Transverse colon (tissue), 4 donors: Measurements from ENCODE around the gene OPALIN. TPM values are rescaled to one million over a fixed set of nuclear protein-coding genes. Genes with fewer than 3 reads are reported as not detected.

Experiments
- DNase-seq: peaks from one replicate; pipeline ENCODE4 v3.0.0-alpha.2; 2019
- H3K27ac ChIP-seq, 4 donors: fragments of 200-600 bp; sonication (generic); 2 replicates each; pipeline ENCODE4 v1.5.1; 2016 to 2018; ENCODE audit warnings: inconsistent platforms in 4 of 4
- H3K27me3 ChIP-seq: fragments of 200-600 bp; sonication (generic); 2 replicates; pipeline ENCODE4 v1.5.1; 2017; ENCODE audit warnings: inconsistent platforms
- H3K36me3 ChIP-seq, 4 donors: fragments of 200-600 bp; sonication (generic); 2 replicates each; pipeline ENCODE4 v1.5.1; 2017 to 2019; ENCODE audit warnings: inconsistent platforms in 4 of 4
- H3K4me1 ChIP-seq, 4 donors: fragments of 200-600 bp; sonication (generic); 2 replicates each; pipeline ENCODE4 v1.5.1; 2017 to 2020; ENCODE audit warnings: inconsistent platforms in 4 of 4
- H3K4me3 ChIP-seq, 4 donors: fragments of 200-600 bp; sonication (generic); 1 replicate in 1 of 4; 2 replicates in 3 of 4; pipeline versions ENCODE4 v1.5.1 to v1.6.1; 2017 to 2019; ENCODE audit warnings: inconsistent platforms in 4 of 4
- H3K9me3 ChIP-seq, 2 donors: fragments of 200-600 bp; sonication (generic); 2 replicates each; pipeline ENCODE4 v1.5.1; 2017 to 2019; ENCODE audit warnings: inconsistent platforms in 2 of 2
- EP300 ChIP-seq: sonication (generic); formaldehyde crosslinking; IDR thresholded peaks from one replicate; pipeline ENCODE4 v1.6.1; 2017; ENCODE audit warnings: antibody characterized with exemption, low read depth
- POLR2A ChIP-seq: fragments of 450-650 bp; IDR thresholded peaks from one replicate; pipeline ENCODE4 v1.6.1; 2016; ENCODE audit warnings: antibody characterized with exemption, mild to moderate bottlenecking, moderate library complexity
- POLR2AphosphoS5 ChIP-seq, 3 donors: sonication (generic); formaldehyde crosslinking; IDR thresholded peaks; one replicate each; pipeline ENCODE4 v1.6.1; 2016; ENCODE audit warnings: antibody characterized with exemption in 3 of 3
- WGBS, 2 donors: methylation state at CpG; one replicate each; pipeline ENCODE4 v1.1.5; 2018; ENCODE audit warnings: low coverage in 1 of 2; 5-methylcytosine and 5-hydroxymethylcytosine counted together
- in situ Hi-C, 4 donors: fragments of 200-750 bp; cut with MboI; loops; one replicate each; pipeline versions ENCODE4 v1.15.0 to v1.15.1; 2017; ENCODE audit warnings: low sequenced_read_pairs in 3 of 4, low pct_ligation_motif_present in 1 of 4, low pct_unique_long_range_greater_than_20kb in 1 of 4
- intact Hi-C: fragments of 100-400 bp; cut with DNase I; formaldehyde crosslinking; loops from one replicate; pipeline ENCODE4 v1.15.1; 2023; ENCODE audit warnings: low total_unique reads
- total RNA-seq, 4 donors: library from RNA; depleted of rRNA; stranded (reverse); fragments of >200 nt; gene quantifications; one replicate each; pipeline ENCODE4 v1.1.0, GENCODE V29; 2016
- TF ChIP-seq, protein P1 (sequence below), 5 experiments: fragments of 200-600 bp in 3 of 5; fragments of 450-650 bp in 2 of 5; sonication (generic) in 3 of 5; IDR thresholded peaks; 1 replicate in 2 of 5; 2 replicates in 3 of 5; pipeline ENCODE4 v1.5.1; 2016 to 2017; ENCODE audit warnings: antibody characterized with exemption in 5 of 5, inconsistent platforms in 3 of 5, mild to moderate bottlenecking in 2 of 5, moderate library complexity in 1 of 5

The OPALIN gene
- total RNA-seq, 4 donors from 2014 or later: not detected

DNA sequence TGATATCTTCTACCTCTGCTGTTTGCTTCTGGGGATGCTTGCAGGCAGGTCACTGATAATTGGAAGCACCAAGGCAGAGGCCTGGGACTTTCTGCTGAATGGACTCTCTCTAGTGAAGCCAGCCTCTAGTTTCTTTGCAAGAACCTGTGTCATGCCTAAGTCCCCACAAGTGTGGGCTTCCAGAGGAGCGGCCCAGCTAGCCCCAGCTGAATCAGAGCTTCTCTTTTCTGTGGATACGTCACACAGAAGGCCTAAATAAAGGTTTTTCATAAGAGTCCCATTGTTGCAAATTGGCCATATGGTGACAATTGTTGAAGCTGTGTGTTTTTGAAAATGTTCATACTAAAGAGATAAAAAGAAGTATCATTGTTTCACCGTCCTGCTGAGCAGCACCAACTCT is 6.8 kb upstream of the OPALIN start:
- no peak for TF ChIP-seq EP300
- no peak for TF ChIP-seq POLR2AphosphoS5 (IDR thresholded peaks at IDR 0.05)
- no peak for TF ChIP-seq POLR2A
- TF ChIP-seq, protein P1, sequence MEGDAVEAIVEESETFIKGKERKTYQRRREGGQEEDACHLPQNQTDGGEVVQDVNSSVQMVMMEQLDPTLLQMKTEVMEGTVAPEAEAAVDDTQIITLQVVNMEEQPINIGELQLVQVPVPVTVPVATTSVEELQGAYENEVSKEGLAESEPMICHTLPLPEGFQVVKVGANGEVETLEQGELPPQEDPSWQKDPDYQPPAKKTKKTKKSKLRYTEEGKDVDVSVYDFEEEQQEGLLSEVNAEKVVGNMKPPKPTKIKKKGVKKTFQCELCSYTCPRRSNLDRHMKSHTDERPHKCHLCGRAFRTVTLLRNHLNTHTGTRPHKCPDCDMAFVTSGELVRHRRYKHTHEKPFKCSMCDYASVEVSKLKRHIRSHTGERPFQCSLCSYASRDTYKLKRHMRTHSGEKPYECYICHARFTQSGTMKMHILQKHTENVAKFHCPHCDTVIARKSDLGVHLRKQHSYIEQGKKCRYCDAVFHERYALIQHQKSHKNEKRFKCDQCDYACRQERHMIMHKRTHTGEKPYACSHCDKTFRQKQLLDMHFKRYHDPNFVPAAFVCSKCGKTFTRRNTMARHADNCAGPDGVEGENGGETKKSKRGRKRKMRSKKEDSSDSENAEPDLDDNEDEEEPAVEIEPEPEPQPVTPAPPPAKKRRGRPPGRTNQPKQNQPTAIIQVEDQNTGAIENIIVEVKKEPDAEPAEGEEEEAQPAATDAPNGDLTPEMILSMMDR (IDR thresholded peaks at IDR 0.05): no peak
- Histone ChIP-seq H3K27me3 (no peaks in the 10 kb centered on the region), H3K36me3 (no peaks in the 10 kb centered on the region), H3K9me3 (no peaks in the 10 kb centered on the region), H3K4me3 (no peak overlapping the region), H3K4me1 (no peaks in the 10 kb centered on the region), H3K27ac (no peak overlapping the region)
- intact Hi-C loops (no loop called here), in situ Hi-C loops (no loop called here)
- no peak for DNase-seq
- 82 to 100% methylated on average over 2 to 3 of the region's 3 CpGs for WGBS, 2 donors

DNA sequence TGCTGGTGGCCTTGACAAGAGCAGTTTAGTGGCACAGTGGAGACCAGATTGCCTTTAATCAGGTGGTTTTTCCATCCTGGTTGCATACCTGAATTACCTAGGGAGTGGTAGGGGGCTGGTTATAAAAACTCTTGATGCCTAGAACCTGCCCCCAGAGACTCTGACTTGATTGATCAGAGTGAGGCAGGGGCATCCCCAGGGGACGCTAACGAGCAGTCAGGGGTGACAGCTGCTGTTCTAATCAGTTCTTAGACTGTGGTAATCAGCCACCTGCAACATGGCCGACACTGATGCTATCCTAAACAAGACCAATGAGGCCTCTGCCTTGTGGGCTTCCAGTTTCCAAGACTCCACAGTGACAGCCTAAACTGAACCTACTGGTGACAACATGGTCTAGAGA is 2.0 kb upstream of the OPALIN start:
- peaks cover 2% of the 10 kb centered on the region for H3K27me3 ChIP-seq

DNA sequence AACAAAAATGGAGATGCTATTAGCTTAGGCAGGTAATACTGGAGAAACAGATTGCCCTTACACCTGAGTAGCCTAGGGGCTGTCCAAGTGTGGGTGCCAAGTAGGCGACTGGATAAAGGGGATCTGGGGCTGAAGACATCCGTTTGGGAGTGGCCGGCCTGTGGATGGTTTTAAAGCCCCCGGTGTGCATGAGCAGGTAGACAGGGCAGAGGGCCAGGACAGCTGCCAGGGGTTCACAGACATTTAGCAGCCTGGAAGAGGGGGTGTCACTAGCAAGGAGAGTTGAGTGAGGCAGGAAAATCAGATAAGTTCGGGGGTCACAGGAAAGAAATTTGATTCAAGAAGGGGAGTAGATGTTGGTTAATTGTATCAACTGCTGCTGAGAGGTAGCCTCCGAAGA is 1.5 kb upstream of the OPALIN start:
- Histone ChIP-seq H3K9me3 (no peaks in the 10 kb centered on the region), H3K27me3 (peaks cover 2% of the 10 kb centered on the region), H3K36me3 (no peaks in the 10 kb centered on the region), H3K27ac (no peak overlapping the region), H3K4me1 (no peaks in the 10 kb centered on the region), H3K4me3 (no peak overlapping the region)
- no peak for TF ChIP-seq POLR2AphosphoS5 (IDR thresholded peaks at IDR 0.05)
- TF ChIP-seq POLR2A: no peak
- TF ChIP-seq, protein P1 (IDR thresholded peaks at IDR 0.05): no peak
- TF ChIP-seq EP300: no peak
- intact Hi-C loops (no loop called here), in situ Hi-C loops (no loop called here)
- DNase-seq: no peak
- 88 to 89% methylated on average over 5 to 6 of the region's 6 CpGs for WGBS, 2 donors

More for the DNA sequence above, 2.0 kb upstream of the OPALIN start:
- Histone ChIP-seq H3K4me1 (no peaks in the 10 kb centered on the region), H3K9me3 (no peaks in the 10 kb centered on the region), H3K36me3 (no peaks in the 10 kb centered on the region), H3K27ac (no peak overlapping the region), H3K4me3 (no peak overlapping the region)
- DNase-seq: no peak
- WGBS, 2 donors: 77% methylated on average over 3 of the region's 3 CpGs; no CpG with 5 or more reads in 1 of the 2 donors
- in situ Hi-C loops: no loop called here
- intact Hi-C loops: no loop called here
- TF ChIP-seq POLR2A: no peak
- no peak for TF ChIP-seq EP300
- no peak for TF ChIP-seq POLR2AphosphoS5 (IDR thresholded peaks at IDR 0.05)
- TF ChIP-seq, protein P1 (IDR thresholded peaks at IDR 0.05): no peak

DNA sequence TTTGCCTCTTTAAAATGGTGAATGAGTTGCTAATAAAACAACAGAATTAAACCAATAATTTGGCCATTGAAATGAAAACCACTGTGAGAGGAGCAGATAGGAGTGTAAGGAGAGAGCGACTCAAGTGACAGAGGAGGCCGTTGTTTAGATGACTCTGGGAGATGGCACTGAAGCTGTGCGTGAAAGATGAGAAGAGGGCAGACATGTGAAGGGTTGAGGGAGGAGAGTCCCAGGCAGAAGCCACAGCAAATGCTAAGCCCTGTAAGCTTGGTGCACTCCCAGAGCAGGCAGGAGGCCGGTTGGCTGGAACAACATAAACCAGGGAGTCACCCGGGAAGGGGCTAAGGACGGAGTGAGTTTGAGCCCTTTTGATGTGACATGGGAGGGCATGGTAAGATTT is 814 bp upstream of the OPALIN start:
- no peak overlapping the region for H3K4me3 ChIP-seq
- TF ChIP-seq, protein P1 (IDR thresholded peaks at IDR 0.05): no peak
- no peak for TF ChIP-seq POLR2A
- no peak for TF ChIP-seq EP300
- TF ChIP-seq POLR2AphosphoS5 (IDR thresholded peaks at IDR 0.05): no peak
- H3K27me3 ChIP-seq: peaks cover 2% of the 10 kb centered on the region
- WGBS, 2 donors: 88 to 90% methylated on average over 4 to 6 of the region's 6 CpGs
- H3K36me3 ChIP-seq: no peaks in the 10 kb centered on the region
- no peak for DNase-seq
- H3K27ac ChIP-seq: no peak overlapping the region
- H3K9me3 ChIP-seq: no peaks in the 10 kb centered on the region
- in situ Hi-C loops: no loop called here
- no peaks in the 10 kb centered on the region for H3K4me1 ChIP-seq
- intact Hi-C loops: no loop called here
